Mammary epithelial cell (primary cell): Measurements from ENCODE around the gene RNF11.

ENCODE experiments used
- EZH2 ChIP-seq: IDR thresholded peaks from 2 replicates; pipeline ENCODE4 v1.6.1; 2012; ENCODE audit warnings: low read length, inconsistent platforms, borderline replicate concordance
- TF ChIP-seq, protein P1 (sequence below), 2 donors: IDR thresholded peaks in 1 of 2; conservative IDR thresholded peaks in 1 of 2; 2 replicates each; pipeline ENCODE4 v1.5.1; 2011 to 2012; ENCODE audit warnings: inconsistent platforms in 2 of 2, low read length in 2 of 2, mild to moderate bottlenecking in 2 of 2, control low read depth in 1 of 2, low read depth in 1 of 2; ENCODE audit not compliant: insufficient read depth in 1 of 2; ENCODE audit errors: extremely low read depth in 1 of 2

DNA sequence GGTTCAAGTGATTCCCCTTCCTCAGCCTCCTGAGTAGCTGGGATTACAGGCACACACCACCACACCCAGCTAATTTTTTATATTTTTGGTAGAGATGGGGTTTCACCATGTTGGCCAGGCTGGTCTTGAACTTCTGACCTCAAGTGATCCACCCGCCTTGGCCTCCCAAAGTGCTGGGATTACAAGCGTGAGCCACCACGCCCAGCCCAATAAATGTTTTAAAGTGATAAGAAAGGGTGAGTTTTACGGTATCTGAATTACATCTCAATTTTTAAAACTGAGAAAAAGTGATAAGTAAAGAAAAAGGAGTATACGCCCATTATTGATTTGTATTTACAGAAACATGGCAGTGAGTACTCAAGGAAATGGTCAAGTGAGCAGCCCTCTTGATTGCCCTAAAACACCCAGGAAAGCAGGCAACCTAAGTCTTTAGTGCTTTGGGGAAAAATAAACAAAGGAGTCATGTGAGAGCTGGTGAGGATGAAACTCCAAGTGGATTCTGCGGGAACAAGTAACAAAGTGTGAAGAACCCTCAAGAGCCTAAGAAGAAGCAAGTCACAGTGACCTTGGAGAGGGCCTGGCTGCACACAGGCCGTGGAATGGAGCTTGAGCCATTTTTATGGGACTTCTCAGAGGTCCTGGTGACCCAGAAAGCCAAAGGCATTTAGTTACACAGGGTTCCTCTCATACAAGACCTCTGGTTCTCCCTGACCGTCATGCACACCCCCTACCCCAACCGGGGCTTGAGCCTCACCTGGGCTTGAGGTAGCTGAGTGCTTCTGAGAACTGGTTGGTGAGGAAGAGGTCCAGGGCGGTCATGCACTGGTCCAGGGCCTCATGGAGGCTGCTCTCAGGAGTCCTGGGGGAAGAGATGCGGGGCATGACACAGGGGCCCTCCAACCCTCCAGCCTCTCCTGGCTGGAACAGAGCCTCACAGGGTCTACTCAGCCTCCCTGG lies 85.2 kb downstream of the RNF11 start:
- TF ChIP-seq, protein P1, sequence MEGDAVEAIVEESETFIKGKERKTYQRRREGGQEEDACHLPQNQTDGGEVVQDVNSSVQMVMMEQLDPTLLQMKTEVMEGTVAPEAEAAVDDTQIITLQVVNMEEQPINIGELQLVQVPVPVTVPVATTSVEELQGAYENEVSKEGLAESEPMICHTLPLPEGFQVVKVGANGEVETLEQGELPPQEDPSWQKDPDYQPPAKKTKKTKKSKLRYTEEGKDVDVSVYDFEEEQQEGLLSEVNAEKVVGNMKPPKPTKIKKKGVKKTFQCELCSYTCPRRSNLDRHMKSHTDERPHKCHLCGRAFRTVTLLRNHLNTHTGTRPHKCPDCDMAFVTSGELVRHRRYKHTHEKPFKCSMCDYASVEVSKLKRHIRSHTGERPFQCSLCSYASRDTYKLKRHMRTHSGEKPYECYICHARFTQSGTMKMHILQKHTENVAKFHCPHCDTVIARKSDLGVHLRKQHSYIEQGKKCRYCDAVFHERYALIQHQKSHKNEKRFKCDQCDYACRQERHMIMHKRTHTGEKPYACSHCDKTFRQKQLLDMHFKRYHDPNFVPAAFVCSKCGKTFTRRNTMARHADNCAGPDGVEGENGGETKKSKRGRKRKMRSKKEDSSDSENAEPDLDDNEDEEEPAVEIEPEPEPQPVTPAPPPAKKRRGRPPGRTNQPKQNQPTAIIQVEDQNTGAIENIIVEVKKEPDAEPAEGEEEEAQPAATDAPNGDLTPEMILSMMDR (conservative IDR thresholded peaks at IDR 0.05 in 1 of 2, IDR thresholded peaks at IDR 0.05 in 1 of 2; ENCODE audit: extremely low read depth in 1 of 2, insufficient read depth in 1 of 2, low read depth in 1 of 2, low read length in 2 of 2), result no peak
- TF ChIP-seq EZH2, result no peak
